Suprapubic skin (tissue), 3 donors: Measurements from ENCODE around the gene E2F6.

ENCODE experiments used
- CTCF ChIP-seq, 2 donors: fragments of 200-600 bp in 1 of 2; fragments of 450-650 bp in 1 of 2; sonication (generic) in 1 of 2; IDR thresholded peaks; one replicate each; pipeline ENCODE4 v1.5.1; 2016 to 2019; ENCODE audit warnings: antibody characterized with exemption in 2 of 2, mild to moderate bottlenecking in 1 of 2, moderate library complexity in 1 of 2
- POLR2AphosphoS5 ChIP-seq, 3 donors: sonication (generic); formaldehyde crosslinking; IDR thresholded peaks; one replicate each; pipeline ENCODE4 v1.6.1; 2017; ENCODE audit warnings: antibody characterized with exemption in 3 of 3

GRCh38 chr2:11467749-11468148 is 1.8 kb upstream of the E2F6 start:
- TF ChIP-seq CTCF (IDR thresholded peaks at IDR 0.05) (no peak), POLR2AphosphoS5 (IDR thresholded peaks at IDR 0.05) (no peak)
